ENCODE data around the gene PDRG1. TPM values are rescaled to one million over a fixed set of nuclear protein-coding genes. Genes with fewer than 3 reads are reported as not detected.
"Not testable (repeated sequence)": the region's sequence is repeated elsewhere in the genome, so short reads cannot be mapped to it uniquely, and the experiment has no call there.

The PDRG1 gene
- total RNA-seq, 4 donors from 2014 or later: 5.1 to 6.6 (median 6.2) TPM

- H3K9me3 ChIP-seq: no peaks in the 10 kb centered on the region
- H3K36me3 ChIP-seq: no peaks in the 10 kb centered on the region
- H3K27ac ChIP-seq: no peak overlapping the region
- DNase-seq: no peak
- TF ChIP-seq POLR2A (IDR thresholded peaks at IDR 0.05) (no peak), CTCF (IDR thresholded peaks at IDR 0.05) (no peak)
- no peak overlapping the region for H3K4me3 ChIP-seq
- no peaks in the 10 kb centered on the region for H3K27me3 ChIP-seq
- H3K4me1 ChIP-seq: no peaks in the 10 kb centered on the region
Observed at GRCh38 chr20:31933698-31934097, 18.1 kb downstream of the PDRG1 start.

- Histone ChIP-seq H3K4me1 (no peaks in the 10 kb centered on the region), H3K27me3 (no peaks in the 10 kb centered on the region), H3K27ac (no peak overlapping the region), H3K36me3 (no peaks in the 10 kb centered on the region), H3K4me3 (no peak overlapping the region), H3K9me3 (no peaks in the 10 kb centered on the region)
- no peak for TF ChIP-seq CTCF (IDR thresholded peaks at IDR 0.05)
- no peak for DNase-seq
Observed at GRCh38 chr20:31930779-31931178, 21.1 kb downstream of the PDRG1 start.

- not testable (repeated sequence) for DNase-seq, H3K4me1 ChIP-seq, H3K27ac ChIP-seq, H3K27me3 ChIP-seq, H3K9me3 ChIP-seq, H3K36me3 ChIP-seq, H3K4me3 ChIP-seq
Observed at GRCh38 chr20:31929631-31930030, 22.2 kb downstream of the PDRG1 start.

- H3K4me1 ChIP-seq: no peaks in the 10 kb centered on the region
- H3K4me3 ChIP-seq: no peak overlapping the region
- H3K36me3 ChIP-seq: no peaks in the 10 kb centered on the region
- no peaks in the 10 kb centered on the region for H3K9me3 ChIP-seq
- no peak overlapping the region for H3K27ac ChIP-seq
- no peak for DNase-seq
- no peaks in the 10 kb centered on the region for H3K27me3 ChIP-seq
- TF ChIP-seq CTCF (IDR thresholded peaks at IDR 0.05) (no peak), POLR2A (IDR thresholded peaks at IDR 0.05) (no peak)
Observed at GRCh38 chr20:31927627-31928159, 24.2 kb downstream of the PDRG1 start.

- no peaks in the 10 kb centered on the region for H3K36me3 ChIP-seq
- no peak overlapping the region for H3K27ac ChIP-seq
- H3K9me3 ChIP-seq: no peaks in the 10 kb centered on the region
- DNase-seq: no peak
- no peaks in the 10 kb centered on the region for H3K4me1 ChIP-seq
- H3K27me3 ChIP-seq: no peaks in the 10 kb centered on the region
- H3K4me3 ChIP-seq: no peak overlapping the region
- TF ChIP-seq CTCF (IDR thresholded peaks at IDR 0.05): no peak
- TF ChIP-seq POLR2A (IDR thresholded peaks at IDR 0.05): no peak
Observed at GRCh38 chr20:31926493-31926892, 25.4 kb downstream of the PDRG1 start.

- Histone ChIP-seq H3K36me3 (no peaks in the 10 kb centered on the region), H3K4me3 (no peak overlapping the region), H3K27ac (no peak overlapping the region), H3K4me1 (no peaks in the 10 kb centered on the region), H3K9me3 (no peaks in the 10 kb centered on the region), H3K27me3 (no peaks in the 10 kb centered on the region)
- TF ChIP-seq CTCF (IDR thresholded peaks at IDR 0.05): no peak
- DNase-seq: no peak
Observed at GRCh38 chr20:31925631-31926030, 26.2 kb downstream of the PDRG1 start.
